Stimulated activated CD4-positive, alpha-beta T cell treated with anti-CD3 and anti-CD28 coated beads, Interleukin-12 subunit alpha, Interleukin-12 subunit beta, amount 100 ng/mL, for 48 hours (primary cell): ENCODE measurements around the gene ITGA11.

Experiments
- DNase-seq, 3 donors: peaks; one replicate each; pipeline ENCODE4 v3.0.0-alpha.2; 2020; ENCODE audit warnings: low read depth in 2 of 3, low spot score in 1 of 3

The ITGA11 gene

DNA sequence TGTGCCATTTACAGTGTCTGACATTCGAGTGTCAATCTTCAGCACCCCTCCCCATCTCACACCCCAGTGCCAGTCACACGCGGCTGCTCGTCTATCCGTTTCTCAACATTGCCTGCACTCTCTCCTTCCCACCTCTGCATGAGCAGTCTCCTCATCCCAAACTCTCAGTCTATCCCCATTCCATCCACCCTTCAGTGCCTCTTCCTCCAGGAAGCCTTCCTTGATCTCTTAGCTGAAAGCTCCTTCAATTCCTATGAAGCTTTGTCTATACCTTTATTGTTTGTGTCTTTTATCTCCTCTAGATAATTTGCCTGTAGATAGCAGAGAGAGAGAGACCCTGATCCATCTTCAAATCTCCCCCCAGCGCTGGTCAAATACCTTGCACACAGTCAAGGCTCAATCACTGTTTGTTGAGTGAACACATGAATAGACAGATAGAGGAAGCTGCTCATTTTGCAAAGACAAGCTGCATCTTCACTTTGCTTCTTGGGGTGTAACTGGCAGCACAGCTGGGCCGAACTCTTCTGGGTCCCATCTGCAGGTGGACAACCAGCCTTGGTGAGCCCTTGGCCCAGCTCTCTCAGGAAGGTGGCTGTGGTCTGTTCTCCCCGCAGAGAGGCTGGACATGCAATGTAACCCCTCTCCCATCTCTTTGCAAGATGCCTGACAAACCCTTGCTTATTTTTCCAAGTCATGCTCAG lies 52.8 kb downstream of the ITGA11 start:
- DNase-seq = no peak

DNA sequence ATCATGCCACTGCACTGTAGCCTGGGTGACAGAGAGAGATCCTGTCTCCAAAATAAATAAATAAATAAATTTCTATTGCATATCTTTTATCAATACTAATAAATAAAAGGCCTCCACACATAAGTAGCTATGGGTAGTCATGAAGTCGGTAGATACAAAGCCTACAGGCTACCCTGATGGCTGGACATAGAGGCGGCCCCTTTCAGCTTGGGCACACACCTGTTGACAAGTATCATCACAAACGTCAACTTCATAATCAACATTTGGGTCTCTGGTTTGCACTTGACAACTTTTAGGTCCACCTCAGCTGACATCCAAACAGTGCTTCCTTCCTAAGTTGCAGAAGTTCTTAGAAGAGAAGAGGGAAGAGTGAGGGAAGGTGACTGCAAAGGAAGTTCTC lies 53.4 kb downstream of the ITGA11 start:
- no peak for DNase-seq

DNA sequence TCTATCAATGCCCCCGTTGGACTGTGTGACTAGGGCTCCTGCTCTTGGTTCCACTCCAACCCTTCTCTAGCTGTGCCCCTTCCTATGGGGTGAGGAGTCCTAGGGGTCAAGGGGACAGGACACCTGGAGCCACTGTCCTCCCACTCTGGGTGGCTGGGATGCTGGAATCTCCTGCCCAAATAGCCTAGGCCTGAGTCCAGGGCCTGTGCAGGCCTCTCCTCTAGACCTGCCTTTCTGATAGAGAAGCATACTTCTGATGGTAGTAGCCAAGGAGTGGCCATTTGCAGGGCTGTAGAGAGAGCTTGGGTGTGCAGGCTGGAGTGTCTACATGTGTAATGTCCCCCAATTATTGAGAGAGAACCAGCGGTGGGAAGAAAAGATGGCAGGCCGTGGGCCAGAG lies 54.2 kb downstream of the ITGA11 start:
- no peak for DNase-seq

DNA sequence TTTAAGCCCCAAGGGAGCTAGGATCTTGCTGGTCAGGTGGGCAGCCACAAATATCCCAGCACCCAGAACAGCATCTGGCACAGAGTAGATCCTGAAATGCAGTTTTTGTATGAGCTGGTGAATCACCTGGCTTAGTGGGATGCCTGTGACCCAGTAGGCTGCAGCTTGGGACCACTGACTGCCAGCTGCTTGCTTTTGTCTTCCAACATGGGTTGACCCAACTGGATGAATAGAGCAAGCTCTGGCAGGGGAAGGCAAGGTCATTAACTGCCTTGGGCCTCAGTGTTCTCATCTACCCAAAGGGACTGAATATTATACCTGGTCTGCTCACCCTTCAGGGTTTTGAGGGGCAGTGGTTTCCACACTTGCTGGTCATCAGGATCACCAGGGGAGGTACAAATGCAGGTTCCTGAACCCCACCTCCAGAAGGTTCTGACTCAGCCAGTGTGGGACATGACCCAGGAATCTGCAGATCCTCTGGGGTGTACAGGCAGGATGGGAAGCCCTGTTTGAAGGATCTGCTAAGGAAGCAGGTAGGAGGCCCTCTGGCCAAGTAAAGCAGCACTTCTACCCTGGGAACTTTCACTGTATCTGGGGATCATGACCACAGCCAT lies 55.4 kb downstream of the ITGA11 start:
- DNase-seq = no peak

DNA sequence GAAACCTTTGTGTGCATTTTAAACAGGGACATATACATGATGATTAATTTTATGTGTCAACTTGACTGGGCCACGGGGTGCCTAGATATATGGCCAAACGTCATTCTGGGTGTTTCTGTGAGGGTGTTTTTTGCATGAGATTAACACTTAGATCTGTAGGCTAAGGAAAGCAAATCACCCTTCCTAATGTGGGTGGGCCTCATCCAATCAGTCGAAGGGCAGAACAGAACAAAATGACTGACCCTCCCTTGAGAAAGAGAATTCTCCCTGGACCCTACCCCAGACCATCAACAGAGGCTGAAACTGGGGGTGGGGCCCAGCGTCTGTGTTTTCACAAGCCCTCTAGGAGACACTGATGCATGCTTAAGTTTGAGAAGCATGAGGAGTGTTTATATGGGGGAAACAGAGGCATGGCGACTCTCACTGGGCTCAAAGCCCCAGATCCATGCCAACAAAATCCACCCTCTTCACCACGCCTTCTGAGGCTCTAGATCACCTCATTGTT lies 56.2 kb downstream of the ITGA11 start:
- DNase-seq = no peak

DNA sequence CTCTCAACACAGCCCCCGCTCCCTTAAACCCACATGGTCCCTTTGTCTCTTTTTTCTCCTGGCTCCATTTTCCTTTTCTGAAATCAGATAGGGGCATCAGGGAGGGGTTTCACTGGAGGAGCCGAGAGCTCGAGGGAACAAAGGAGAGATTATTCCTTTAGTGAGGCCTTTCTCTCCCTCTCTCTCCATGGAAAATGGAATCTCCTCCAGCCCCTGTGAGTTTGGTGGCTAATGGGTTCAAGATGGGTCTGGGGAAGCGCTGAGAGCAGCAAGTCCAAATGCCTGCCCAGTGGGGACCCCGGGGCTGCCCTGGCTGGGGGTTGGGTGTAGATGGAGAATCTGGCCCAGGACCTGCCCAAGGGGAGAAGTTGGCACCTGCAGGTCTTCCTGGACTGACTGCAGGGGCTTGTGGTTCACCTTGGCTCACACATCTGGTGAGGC lies 56.8 kb downstream of the ITGA11 start:
- DNase-seq = no peak

DNA sequence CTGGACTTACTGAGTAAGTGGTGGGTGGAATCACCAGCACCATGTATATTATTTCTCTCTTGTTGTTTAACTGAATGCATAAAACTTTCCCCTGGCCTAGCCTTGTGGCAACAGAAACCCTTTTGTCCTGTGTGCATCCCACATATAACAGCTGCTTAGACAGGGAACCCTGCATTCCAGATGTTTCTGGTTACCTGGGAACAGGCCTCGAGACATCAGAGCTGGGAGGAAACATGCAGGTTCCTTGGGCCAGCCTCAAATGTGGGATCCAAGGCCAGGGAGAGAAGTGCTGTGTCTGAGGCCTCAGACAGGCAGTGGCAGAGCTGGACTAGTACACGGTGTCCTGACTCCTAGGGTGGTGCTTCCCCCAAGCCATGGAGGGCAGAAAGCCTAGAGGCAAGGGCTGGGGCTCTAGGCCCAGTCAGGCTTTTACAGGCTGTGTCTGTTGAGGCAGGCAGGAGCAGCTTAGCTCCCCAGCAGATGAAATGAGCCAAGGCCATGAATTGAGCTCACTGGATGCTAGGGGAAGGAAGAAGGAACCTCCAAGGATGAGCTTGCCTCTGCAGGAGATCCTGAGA lies 57.7 kb downstream of the ITGA11 start:
- no peak for DNase-seq

DNA sequence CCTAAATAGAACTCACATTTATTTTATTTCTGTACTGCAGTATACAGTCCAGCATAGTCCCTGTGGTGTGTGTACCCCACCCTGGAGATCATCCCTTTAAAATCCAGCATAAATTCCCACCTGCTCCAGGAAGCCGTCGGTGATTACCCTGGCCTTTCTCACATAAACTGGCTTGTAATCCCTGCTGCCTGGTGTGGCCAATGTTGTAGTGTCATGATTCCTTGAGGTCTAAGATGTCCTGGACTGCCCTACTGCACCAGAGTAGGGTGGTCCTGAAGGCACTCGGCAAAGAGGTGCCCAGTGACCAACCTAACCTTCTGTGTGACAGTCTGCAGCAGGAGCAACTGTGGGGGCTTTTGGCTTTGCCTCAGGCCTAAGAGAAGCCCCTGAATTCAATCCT lies 58.9 kb downstream of the ITGA11 start:
- no peak for DNase-seq

DNA sequence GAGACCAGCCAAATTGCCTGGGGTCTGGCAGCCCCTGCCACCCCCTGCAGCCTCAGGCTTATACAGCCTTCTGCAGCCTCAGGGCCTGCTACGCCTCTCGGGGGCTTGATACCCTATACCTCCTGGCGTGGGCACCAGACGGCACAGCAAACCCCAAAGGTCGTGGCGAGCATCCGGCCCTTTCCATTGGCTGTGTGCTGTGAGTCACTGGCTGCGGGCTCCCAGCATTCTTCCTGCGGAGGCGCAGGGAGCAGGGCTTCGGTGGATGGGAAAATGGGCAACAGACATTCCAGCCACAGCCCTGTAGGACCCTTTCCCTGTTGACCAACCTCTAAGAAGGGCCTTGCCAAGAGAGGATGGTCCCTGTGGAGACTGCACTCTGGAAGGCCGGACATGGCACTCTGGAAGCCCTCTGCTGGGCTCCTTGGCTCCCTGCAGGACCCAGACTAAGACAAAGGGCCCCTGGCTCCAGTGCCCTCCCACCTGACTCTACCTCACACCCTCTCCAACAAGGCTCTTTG lies 59.6 kb downstream of the ITGA11 start:
- no peak for DNase-seq

DNA sequence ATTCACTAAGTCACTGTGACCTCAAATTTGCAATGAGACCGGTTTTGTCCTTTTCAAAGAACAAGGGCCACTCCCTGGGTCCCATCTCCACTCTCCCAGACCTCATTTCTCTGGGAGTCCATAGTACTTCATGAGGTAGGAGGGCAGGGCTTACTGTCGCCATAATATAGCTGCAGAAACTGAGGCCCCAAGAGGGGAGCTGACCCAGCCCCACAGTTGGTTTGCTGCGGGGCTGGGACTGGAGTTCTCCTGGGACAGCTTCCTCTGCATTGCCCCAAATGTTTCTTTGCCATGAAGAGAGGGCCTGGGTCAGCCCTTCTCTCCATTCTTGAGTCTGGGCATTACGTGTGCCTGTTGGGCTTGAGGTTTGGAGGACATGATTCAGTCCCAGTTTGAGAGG lies 60.1 kb downstream of the ITGA11 start:
- DNase-seq = no peak

DNA sequence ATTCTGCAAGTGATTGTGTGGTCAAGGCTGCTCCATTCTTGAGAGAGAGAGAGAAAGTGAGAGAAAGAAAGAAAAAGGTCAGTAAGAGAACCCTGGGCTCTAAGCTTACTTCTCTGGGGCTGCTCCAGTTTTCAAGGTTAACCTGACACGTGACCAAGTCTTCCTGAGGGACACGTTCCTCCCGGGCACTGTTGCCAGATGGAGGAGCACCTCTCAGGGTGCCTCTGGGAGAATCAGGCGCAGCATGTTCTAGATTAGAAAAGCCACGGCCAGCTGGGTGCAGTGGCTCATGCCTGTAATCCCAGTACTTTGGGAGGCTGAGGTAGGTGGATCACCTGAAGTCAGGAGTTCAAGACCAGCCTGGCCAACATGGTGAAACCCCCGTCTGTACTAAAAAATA lies 60.8 kb downstream of the ITGA11 start:
- DNase-seq = no peak

DNA sequence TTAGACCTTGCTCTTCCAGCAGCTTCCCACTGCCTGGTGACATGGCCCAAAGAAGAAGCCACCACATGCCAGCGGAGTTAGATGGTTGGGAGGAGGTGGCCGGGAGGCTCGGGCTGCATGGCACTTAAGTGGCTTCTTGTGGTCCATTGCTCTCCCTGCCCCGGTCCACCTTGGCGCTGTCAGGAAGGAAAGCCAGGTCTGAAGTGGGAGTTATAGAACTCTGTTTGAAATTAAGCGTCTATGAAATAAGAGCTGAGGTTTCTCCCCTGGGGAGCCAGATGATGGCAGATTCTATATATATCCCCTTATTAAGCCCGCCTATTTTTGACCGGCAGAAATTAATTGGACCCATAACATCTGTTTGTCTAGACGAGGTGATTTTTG lies 61.2 kb downstream of the ITGA11 start:
- DNase-seq = no peak

DNA sequence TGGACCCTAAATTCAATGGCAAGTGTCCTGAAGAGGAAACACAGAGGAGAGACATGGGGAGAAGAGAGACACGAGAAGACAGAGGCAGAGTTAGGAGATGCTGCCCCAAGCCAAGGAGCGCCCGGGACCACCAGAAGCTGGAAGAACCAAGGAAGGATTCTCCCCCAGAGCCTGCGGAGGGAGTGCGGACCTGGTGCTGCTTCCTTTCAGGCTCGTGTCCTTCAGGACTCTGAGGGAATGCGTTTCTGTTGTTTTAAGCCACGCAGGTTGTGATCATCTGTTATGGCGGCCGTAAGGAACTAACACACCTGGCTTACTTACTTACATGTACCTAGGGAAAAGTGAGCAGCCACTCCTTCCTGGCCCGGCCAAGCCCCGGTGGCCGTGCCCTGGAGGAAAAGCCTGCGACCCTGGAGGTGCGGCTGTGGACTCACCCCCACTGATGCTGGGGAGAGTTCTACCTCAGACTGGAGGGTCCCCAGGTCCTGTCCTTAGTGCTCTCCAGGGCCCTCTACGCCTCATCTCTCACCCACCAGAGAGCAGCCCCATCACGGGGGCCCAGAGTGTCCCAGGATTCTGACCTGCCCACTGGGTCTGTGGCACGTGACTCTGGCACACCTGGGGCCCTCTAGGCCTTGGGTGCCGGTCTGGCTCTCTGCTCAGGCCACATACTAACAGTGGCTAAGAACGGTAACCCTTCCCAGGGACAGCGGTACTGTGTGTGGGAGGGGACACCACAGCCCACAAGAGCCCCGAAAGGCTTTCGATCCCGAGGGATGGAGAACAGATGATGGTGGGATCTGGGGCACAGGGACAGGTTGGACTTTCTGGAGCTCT lies 61.8 kb downstream of the ITGA11 start:
- no peak for DNase-seq

DNA sequence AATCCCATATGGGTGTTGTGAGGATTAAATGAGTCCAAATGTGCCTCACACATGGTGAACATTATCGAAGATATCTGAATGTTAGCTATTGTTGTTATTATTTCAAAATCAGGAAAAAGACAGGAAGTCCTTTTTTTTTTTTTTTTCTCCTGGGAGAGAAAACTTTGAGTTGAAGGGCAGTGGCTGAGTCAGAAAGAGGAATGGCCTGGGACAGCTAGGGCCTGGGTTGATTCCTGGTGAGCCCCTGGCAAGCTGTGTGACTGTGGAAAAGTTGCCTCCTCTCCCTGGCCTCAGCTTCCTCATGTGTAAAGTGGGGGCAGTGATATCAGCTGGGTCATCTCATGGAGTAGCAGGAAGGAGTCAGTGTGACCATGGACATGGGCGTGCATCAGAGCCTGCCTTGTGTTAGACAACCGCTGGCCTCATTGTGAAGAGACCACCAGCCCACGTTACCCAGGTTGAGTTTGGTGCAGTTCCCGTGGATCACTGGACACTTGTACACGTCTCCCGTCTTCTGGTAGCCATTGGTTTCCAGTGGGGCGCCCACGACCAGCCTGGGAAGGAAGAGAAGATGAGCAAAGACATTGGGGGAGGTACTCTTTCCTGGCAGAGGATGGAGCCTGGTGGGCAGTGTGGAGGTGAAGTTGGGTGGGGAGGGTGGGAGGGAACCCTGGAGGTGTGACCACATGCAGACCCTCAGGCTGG lies 63.1 kb downstream of the ITGA11 start:
- no peak for DNase-seq

DNA sequence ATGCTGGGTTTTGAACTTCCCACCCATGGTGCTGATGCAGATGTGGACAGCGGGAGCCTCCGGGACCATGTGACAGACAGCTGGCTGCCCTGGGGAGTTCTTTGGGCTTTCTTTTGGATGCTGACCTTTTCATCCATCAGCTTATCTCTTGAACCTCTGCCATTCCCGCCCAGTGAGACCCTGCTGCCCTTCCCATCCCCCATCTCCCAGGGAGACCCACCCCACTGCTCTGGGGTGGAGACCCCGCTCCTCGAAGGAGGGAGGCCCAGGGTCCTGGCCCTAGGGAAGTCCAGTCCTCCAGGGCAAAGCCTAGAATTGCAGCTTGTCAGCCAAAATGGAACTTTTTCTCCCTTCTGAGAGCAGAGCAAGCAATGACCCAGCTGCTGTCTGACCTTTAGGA lies 64.0 kb downstream of the ITGA11 start:
- no peak for DNase-seq

DNA sequence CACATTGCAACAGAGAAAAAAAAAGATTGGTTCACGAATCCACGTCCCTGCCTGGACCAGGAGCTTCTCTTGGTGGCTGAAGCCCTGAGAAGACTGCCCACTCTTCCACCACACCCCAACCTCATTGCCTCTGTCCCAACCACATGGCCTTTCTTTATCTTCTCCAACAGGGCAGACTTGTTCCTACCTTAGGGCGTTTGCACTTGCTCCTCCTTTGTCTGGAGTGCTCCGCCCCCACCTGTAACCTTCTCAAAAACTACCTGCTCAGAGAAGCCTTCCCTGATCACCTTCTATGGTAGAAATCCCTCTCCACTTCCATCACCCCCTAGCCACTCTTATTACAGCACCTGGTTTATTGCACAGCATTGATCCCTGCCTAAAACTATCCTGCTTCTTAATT lies 64.7 kb downstream of the ITGA11 start:
- DNase-seq = no peak

DNA sequence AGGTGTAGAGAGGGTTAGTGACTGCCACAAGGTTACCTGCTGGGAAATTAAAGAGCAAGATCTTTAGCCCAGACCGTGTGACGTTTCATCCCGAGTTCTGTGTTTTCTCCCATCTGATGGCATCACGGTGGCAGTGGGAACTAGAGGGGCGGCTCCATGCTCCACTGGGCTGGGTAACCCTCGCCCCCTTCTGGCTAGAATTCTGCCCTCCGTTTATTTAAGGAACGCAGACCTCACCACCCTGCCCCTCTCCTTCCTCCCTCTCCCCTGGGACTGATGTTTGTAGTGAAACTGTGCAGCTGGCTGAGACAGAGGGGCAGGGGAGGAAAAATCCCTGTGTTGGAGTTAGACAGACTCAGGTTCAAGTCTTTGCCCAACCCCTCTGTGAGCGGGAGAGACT lies 65.6 kb downstream of the ITGA11 start:
- DNase-seq = no peak

DNA sequence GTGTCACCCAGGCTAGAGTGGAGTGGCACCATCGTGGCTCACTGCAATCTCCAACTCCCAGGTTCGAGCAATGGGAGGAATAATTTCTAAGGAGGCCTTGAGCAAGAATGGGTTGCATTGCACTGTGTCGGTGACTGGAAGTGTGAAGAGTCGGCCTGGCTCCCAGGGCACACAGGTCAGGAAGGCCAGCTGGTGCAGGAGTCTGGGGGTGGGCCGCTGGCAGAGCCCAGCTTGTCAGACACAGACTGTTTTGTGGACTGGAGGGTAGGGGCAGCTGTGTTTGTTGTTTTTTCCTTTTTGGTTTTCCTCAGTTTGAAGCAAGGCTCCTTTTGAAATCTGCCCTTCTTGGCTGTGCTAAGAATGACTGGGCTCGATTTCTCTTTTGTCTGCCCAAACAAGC lies 66.2 kb downstream of the ITGA11 start:
- no peak for DNase-seq

DNA sequence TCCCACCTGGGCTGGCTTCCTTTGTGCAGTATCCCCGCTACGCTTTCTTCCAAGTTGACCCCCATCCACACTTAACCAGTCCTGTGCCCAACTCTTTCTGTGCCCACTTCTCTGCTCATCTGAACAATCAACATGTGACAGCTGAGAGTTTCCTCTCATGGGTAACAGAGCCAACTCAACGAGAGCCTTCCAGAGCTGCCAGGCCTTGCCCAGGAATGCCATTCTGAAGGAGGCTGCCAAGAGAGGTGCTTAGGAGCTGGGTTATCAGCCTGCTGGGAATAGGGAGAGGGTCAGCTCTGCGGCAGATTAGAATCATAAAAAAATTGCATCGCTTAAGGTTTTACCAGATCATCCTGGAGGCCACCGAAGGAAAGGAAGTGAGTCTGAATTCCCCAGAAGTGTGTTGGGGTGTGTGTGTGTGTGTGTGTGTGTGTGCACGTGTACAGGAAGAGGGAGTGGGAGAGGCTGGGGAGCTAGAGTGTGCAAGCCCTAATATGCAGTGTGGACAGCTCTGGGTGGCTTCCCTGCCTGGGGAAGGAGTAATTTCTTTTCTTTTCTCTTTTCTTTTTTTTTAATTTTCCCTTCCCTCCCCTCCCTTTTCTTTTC lies 66.7 kb downstream of the ITGA11 start:
- no peak for DNase-seq

DNA sequence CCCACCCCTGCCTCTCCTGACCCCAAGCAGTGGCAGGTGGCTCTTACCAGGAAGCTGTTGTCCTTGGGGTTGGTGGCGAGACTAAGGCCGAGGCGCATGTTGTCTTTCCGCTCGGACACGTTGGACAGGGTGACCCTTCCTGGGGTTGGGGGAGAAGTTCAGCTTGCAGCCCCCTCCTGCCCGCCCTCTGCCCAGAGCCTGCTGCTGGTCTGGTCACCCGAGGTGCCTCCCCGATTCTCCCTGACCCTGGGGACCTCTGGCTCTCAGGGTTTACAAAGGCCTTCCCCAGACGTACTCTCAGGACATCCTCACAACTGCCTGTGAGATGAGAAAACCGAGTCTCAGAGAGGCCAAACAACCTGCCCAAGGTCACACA lies 67.3 kb downstream of the ITGA11 start:
- DNase-seq = no peak
